ENCODE measurements around the gene ASTN2.

Gene ASTN2

DNA sequence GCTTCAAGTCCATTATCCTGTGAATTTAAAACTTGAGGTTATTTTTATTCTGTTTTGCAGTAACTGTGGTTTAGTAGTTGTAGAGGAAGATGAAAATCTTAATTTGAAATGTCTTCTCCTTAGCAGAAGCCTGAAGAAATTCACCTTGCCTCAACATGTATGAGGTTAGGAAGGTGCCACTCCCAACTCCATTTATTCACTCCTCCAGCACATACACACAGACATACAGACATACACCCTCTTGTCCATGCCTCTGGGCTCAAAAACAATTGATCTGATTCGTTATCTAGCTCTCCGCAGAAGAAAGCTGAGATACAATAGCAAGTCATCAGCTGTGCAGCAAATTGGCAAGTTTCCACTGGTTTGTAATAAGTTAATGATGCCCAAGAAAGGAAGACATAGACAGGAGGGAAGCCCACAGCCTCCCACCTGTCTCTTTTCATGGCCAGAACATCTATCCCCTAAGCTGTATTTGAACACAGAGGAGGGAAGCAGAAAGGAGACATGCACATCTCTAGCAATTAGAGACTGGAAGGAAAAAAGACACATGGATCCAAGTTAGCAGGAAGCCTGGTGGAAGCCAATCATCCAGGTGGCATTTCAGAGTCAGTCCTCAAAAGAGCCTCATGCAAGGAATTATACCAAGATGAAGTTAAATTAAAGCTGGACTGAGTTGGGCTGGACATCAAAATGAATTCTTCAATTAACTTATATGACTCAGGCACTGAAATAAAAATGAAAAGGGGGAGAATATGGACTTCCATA, 257.9 kb downstream of the ASTN2 start:
- no peak for DNase-seq

DNA sequence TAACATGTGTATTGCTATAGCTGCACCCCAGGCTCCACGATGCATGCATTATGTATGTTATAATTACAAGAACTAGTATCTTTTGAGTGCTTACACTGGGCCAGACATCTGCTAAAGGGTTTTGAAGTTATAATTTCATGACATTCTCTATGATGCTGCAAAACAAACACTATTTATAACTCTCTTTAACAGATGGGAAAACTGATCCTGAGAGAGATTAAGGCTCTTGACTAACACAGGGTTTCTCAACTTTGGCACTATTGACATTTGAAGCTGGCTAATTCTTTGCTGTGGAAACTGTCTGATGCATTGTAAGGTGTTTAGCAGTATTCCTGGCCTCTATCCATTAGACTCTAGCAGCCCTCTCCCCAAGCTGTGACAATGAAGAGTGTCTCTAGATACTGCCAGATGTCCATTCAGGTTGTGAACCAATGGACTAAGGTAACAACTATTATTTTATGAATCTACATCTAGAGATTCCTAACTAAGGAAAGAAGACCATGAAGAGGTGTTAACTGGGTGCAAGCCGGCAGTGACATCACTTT, 258.6 kb downstream of the ASTN2 start:
- no peak for DNase-seq

DNA sequence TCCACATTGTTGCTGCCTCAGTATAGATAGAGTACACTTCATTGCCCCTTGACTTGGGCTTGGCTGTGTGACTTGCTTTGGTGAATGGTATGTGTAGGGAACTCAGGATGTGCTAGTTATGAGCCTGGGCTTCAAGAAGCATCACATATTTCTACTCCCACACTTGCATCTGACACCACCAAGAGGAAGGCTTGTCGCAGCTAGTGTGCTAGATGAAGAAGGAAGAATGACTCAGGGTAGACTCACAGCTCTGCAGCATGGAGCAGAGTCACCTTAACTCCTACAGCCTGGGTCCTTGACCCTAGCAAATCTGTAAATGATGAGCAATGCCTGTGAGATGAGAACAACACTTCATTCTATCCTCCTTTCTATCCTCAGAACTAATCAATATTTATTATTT, 261.8 kb downstream of the ASTN2 start:
- DNase-seq: no peak

DNA sequence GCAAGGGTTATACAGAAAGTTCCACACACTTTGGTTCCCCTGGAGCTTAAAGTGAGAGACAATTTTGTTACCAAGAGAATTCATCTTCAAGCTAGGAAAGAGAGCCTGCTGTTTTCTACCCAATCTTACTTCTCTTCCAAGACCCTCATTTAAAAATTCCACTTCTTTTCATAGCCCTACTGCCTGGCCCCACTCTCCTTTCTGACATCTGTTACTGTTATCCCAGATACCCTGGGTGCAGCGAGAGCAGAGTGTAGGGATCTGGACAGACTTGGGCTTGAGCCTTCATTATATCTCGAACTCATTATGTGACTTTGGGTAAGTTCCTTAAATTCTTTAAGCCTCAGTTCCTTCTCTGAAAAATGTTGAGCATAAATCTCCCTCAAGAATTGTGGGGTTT, 263.1 kb downstream of the ASTN2 start:
- DNase-seq: no peak

DNA sequence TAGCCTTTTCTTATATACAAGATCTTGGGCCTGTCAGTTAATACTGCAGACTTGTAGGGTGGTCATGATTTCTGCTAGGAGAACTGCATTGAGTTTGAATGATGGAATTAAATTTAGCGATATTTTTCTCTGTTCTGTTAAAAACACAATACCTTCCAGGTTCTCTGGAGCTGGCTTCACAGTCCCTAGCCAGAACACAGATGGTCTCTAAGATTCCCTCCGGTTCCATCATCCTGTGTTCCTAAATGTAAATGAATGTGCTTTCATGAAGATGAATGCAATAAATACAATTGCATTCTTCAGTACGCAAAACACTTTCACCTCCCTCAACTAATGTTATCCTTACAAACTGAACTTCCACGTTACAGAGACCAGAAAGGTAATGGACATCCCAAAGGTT, 264.9 kb downstream of the ASTN2 start:
- DNase-seq: no peak

DNA sequence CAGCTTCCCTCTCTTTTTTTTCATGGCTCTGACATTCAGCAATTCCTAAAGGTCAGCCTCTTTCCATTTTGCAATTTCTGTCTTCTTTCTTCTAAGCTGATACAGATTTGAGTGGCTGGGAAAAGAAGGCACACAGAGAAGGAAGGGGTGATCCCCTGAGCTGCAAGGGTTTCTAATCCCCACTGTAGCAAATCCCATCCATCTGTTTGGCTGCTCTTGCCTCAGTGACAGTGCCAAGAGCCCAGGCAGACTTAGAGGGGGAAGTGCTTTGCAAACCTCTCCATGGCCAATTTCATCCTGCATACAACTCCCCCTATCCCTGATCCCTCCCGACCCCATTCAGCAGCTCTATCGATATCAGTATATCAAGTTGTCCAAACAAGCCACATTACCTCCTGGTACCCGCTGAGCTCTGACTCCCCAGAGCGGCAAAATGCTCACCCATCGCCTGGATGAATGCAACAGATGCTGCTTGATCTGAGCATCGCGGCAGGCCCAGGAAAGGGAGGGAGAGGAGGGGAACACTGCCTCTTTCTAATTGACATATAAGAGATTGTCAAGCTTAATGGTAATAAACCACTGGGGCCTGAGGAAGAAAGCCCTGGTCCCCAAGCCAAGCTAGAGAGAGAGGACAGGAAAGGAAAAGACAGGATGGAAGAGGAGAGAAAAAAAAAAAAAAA, 268.9 kb downstream of the ASTN2 start:
- DNase-seq: no peak

DNA sequence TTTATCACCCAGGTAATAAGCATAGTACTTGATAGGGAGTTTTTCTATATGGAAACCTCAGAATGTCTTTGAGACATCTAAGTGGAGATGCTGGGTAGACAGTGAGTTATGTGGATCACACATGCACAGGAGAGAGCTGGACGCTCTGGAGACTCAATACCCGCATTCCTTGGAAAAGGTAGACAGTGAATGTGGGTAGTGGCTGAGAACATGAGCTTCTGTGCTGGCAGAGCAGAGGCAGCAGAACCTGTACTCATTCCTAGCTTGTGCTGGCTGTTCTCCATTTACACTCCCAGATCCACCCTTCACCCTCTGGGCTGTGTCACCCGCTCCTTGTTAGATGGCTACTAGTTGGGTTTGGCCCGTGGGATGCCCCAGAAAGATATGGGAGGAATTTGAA, 269.8 kb downstream of the ASTN2 start:
- DNase-seq: no peak

DNA sequence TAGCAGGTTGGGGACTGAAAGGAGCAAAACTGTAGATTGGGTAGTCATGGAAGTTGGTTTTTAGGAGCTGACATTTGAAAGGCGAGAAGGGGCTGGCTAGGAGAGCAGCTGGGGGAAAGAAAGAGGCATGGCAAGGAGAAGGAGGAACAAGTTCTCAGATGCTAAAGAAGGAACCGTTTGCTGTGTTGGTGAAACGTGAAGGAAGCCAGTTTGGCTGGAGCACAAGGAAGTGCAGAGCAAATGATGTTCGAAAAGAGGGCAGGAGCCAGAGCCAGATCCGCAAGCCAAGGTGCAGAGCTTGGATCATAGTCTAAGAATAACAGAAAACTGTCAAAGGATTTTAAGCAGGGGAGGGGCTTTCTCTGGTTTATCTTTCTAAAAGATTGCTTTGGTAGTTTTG, 276.6 kb downstream of the ASTN2 start:
- no peak for DNase-seq

DNA sequence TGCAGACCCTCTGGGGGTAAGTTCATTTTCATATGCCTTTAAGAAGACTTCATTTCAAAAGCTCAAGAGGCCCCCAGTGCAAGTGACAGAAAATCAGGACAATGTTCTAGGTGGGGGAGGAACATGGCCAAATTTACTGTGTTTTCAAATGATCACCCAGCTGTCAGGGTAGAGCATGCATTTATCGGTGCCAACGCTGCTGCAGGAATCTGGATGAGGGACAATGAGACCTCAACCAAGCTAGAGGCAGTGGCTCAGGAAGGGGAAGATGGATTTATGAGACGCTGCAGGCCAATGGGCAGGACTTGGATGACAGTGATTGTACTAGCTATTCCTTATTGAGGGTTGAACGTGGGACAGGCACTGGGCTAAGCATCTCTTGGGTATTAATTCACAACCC, 278.4 kb downstream of the ASTN2 start:
- DNase-seq: no peak

DNA sequence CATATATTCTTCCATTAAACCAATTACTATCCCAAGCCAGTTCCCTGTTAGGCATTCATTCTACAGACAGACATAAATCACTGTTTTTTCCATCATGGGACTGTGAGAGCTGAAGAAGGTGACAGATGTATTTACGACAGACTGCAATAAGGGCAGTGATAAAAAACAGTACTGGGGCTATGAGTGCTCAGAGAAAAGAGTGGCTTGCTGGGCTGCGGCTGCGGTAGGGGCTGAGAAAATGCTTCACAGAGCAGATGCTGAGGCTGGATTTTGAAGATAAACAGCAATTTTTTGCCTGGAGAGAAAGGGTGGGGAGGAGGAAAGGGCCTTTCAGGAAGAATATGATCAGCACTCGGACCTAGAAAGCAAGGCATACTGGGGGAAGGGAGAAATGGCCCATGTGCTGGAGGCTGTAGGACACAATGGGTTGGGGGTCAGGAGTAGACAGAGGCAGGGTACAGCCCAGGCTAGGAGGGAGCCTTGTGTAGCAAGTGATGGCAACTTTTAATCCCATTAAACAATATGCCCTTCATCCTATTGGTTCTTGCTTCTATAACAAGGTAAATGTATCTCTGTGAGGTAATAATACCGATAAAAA, 279.3 kb downstream of the ASTN2 start:
- no peak for DNase-seq

DNA sequence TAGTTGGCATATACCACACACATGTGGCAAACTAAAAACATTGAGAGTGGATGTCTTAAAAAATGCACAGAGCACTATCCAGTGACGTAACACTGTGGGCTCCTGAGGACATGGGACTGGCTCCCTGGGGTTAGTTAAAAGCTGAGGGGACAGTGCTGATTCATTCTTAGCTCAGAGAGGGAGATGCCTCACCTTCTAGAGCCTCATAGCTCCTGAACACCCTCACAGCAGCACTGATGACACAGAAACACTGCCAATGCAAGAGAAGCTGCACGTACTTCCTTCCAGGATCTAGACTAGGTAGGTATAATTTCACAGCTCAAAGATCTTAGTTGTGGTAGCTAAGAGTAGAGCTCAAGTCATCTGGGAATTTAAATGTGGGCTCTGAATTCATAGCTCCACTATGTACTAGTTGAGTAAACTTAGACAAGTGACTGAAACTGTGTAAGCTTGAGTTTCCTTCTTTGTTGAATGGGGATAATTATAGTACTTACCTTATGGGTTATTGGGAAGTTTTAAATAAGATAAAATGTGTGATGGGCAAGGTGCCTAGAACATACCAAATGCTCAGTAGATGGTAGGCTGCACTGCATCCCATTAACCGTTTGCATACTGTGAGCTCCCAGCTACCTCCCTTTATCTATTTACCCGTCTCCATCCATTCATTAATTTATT, 279.9 kb downstream of the ASTN2 start:
- no peak for DNase-seq

DNA sequence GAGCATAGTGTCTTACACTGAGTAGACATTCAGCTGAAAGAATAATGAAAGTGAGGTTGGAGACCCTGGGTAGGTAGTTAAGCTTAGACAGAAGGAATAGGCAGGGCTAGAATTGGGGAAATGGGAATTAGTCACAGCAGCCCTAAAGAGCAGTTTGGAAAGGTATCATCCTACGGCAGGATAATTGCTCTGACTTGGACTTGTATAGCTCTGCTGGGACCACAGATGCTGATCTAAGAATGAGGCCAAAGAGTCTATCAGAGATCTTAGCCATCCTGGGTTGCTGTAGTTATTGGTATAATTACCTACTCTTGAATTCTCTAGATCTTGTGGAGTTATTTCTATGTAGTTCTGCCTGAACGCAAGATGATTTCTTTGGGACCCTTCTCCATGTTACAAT, 288.0 kb downstream of the ASTN2 start:
- DNase-seq: no peak

DNA sequence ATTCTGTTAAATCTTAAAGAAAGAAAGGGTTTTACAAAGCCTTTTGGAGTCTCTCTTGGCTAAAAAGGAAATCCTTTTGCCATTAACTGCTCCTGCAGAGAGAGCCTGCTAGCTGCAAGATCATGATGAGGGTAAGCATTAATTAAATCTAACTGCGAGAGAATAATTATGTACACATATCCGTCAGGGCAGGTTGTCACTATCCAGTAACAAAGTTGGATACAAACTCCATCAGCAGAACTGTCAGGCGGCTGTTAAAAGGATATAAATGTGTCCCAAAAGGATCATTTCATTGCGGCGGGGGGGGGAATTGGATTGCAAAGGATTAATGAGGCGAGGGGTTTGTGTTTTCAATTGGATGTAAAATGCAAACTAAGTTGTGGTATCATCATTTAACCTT, 289.3 kb downstream of the ASTN2 start:
- DNase-seq: no peak

DNA sequence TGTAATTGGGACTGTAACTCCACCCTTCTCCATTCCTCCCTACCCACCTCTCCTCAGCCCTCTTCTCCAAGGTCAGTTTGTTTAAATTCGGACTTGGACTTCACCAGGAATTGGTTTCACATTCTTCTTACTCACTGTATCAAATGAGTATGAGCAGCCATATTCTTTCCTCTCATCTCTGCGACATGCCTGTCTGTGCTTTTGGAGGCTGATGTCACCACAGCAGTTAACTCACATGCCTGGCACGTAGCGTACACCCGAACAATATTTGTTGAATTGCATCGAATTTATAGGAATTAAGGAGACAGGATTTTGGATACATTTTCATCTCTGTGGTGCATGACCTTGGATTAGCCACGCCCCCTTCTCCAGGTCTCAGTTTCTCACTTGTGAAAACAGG, 291.1 kb downstream of the ASTN2 start:
- DNase-seq: no peak

DNA sequence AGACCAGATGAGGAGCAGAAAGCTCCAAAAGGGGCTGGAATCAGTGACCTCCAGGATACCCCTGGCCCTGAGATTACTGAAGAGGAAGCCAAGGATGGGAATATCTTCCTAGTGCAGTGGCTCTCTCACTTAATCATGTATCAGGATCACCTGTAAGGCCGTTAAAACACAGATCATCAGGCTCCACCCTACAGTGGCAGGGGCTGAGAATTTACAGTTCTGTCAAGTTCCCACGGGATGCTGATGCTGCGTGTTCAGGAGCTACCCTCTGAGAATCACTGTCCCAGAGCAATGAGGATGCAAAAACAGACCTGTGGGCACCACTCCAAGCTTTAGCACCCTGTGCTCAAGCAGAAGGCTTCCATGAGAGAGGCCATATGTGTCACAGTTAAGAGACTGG, 291.9 kb downstream of the ASTN2 start:
- DNase-seq: no peak

DNA sequence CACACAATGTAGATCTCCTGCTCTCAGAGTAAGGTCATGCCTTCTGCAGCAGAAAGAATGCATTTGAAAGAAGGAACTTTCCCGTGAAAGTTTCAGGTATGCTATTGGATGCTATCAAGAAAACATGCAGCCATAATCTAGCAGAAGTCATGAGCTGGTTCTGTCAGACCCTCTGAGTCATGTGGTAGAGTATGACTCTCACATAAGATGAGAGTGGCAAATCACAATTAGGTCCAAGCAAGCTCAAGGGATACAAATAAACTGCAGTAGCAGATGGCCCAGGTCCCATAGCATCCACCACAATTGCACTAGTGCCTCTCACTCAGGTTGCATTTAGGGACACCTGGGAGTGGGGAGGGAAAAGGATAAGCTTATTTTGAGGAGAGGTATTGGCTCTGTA, 292.8 kb downstream of the ASTN2 start:
- DNase-seq: no peak

DNA sequence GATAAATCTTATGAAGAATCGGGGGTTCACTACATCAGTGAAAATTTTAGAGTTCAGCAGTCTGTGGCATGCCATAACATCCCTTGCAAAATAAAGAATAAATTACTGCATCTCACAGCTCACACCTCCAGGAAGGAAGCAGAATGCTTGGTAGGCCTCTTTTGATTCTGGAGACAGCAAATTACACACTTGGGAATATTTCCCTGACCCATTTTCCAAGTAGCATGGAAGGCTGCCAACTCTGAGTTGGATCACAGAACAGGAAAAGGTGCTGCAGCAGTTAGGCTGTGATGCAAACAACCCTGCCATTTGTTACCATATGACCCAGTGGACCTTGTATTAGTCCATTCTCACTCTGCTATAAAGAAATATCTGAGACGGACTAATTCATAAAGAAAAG, 293.5 kb downstream of the ASTN2 start:
- DNase-seq: no peak

DNA sequence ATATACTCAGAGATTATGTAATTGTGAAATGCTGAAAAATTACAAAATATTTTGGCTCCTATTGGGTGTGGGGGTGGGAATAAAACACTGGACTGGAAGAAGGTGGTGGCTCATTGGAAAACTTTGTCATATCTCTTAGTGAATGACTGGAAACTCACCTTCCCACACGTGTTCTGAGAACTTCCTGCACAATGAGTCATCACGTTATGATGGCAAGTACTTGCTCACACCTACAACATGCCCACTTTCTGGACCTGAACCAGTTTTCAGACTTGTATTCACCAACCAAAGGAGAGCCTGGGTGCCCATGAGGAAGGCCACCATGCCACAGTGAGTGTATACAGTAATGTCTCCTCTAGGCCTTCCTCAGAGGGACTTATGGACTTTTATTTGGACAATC, 294.8 kb downstream of the ASTN2 start:
- DNase-seq: no peak

DNA sequence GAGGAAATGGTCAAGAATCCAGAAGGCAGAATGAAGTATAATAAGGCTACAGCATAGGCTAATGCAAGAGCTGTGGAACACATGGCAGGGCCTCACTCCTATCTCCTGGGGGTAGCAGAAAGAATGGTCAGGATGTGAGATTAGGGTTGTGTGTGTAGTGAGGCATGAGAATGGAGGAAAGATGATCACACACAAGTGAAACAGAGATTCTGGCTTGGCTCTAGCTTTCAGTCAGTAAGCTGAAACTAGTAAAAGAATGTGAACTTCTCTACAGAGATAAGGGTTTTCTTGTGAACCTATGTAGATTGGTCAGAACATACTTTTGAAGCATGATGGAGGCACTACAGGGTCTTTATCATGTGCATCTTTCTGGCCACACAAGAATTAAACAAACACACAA, 298.8 kb downstream of the ASTN2 start:
- no peak for DNase-seq

DNA sequence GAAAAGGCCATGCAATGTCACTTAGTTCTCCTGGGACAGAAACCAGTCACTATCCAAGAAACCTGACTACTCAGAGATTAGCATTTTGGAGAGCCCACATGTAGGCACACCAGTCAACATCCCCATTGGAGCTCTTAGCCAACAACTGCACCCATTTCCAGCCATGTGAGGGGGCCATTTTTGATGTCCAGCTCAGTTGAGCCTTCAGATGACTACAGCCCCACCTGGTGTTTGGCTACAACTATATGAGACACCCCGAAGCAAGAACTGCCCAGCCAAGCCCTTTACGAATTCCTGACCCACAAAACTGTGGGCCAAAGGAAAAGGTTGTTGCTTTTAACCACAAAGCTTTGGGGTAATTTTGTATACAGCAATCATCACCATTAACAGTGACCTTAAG, 300.1 kb downstream of the ASTN2 start:
- no peak for DNase-seq

DNA sequence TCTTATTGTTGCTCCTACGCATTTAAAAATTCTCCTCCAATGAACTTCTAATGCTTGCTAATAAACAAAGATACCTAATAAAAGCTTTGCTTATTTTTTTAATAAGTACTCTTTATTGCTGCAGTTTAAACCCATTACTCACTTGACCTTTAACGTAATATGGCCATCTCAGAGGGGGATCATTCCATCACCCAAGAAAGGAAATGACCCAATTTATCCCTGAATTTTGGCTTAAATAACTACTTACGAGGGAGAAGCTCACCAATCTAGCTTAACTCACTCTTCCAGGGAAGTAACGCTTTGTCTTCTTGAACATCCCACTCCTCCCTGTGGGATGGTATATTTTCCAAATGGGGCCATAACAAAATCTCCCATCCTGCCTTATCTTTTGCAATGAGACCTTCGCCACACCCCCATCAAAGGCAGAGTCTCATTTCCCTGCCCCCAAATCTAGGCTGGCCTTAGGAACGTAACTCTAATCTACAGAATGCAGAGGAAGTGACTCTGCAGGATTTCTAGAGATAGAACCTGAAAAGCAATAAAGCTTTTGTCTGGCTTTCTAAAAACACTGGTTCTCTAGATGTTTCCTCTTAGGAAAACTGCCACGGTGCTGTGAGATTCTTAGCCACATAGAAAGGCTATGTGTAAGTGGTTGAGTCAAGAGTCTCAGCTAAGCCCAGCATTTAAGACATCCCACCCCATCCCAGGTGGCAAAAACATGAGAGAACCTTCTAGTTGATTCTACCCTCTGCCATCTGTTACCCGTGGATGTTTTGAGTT, 310.0 kb downstream of the ASTN2 start:
- DNase-seq: no peak

DNA sequence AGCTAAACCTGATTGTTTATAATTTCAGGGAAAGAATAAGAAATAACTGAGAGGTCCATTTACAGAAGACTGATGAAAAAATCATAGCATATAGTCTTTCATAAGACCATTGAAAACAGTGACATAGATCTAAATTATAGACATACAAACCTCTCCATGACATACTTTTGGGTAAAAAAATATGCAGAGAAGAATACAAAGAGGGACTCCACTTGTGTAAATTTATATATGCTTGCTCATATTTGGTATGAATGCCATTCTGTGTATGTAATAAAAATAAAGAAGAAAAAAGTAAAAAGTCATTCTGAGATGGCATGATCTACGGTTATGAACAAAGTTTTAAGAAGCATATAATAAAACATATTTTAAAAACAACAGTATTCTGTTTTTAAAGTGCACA, 310.7 kb downstream of the ASTN2 start:
- no peak for DNase-seq

Data from SHP77 treated with DMSO at 0.1 percent for 48 hours (cell line).